NCI-H524 treated with DMSO at 0.1 percent for 48 hours (cell line): ENCODE measurements around the gene RIT2.

ENCODE experiments used
- DNase-seq: peaks from one replicate; lab custom pipeline; 2025; lab: John Stamatoyannopoulos, UW

Gene RIT2

DNA sequence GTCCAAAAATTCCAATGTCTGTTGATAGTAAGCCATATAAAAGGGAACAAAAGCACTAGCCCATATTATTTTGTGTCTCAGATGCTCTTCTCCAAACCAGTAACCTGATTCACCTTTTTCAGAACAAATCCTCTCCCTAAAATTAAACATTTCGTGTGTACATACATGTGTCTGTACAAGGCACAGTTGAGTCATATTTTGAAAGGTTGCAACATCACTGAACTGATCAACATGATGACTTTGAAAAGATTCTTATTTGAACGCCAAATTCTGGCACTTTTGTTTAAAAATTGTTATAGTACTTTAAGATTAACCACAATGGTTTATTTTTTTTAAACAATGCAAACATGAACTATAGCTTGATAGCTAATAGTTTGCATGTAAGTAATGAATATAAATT is 102.5 kb downstream of the RIT2 start:
- no peak for DNase-seq

DNA sequence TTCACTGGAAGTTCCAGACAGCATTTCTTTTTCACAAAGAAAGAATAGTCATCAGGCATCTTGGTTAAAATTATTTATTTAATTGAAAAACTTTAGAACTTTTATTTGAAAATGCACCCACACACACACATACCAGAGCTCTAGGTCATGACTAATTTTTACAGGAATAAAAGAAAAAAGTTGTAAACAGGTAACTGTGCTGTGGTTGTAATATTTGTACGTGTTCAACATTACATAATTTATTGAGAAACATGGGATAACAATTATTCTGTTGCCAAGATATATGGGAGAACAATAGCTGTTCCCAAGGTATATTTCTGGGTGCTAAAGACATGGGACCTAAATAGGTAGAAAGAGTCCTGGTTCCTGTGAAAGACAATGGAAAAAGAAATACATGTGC is 104.9 kb downstream of the RIT2 start:
- DNase-seq, result no peak

DNA sequence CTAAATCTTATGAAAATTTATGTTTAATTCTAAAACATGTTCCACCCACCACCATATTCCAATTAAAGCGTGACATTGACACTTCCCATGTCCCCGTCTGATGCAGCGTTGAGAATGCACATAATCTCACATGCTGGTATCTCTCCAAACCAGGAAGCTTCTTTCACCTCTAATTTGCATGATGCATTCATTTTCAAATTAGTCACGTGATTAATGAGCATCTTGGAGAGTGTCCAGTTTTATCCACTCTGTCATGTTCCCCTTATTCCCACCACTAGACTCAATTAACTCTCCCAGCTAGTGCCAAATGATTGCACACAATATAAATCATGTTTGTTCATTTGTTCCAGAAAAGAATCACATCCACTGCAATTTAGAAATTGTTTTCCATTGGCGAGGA is 105.8 kb downstream of the RIT2 start:
- DNase-seq, result no peak

DNA sequence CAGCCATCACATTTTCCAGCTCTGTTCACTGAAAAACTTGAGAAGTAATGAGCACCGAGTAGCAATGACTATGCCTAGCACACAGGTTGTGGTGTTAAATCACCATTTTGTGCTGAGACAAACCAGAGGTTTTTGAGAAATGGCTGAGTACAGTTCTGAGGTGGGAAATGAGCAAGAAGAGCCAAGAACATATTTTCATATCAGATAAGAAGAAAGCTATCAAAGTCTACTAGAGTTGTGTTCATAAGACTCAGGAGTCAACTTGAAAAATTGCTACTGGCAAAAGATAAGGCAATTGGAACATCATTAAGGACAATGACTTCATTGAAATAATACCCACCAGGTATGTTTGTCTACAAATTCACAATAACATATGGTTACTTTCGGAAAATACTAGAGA is 108.1 kb downstream of the RIT2 start:
- no peak for DNase-seq

DNA sequence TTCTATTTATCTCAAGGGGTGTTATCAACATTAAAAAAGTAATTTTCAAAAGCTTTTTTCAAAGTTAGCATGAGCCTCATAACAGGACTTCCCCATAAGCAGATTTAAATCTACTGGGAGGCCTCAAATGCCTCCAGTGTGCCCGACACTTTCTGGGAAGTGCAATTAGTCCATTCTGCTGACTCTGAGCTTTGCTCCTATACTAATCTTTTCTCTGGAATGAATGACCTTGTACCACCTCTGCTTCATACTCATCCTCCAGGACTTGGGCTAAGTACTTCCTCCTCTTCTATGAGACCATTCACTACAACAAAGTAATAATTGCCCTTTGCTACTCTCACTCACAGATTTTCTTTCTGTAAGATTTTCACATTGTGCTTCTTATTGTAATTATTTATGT is 111.1 kb downstream of the RIT2 start:
- no peak for DNase-seq

DNA sequence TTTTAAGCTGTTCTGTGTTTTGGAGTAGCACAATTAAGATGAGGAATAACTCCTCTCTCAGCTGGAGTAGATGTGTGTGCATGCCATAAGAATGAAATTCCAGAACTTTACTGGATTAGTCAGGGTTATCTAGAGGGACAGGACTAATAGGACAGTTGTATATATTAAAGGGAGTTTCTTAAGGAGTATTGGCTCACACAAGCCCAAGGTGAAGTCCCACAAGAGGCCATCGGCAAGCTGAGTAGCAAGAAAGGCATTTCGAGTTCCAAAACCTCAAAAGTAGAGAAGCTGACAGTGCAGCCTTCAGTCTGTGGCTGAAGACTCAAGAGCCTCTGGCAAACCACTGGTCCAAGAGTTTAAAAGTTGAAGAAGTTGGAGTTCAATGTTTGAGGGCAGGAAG is 113.7 kb downstream of the RIT2 start:
- no peak for DNase-seq

DNA sequence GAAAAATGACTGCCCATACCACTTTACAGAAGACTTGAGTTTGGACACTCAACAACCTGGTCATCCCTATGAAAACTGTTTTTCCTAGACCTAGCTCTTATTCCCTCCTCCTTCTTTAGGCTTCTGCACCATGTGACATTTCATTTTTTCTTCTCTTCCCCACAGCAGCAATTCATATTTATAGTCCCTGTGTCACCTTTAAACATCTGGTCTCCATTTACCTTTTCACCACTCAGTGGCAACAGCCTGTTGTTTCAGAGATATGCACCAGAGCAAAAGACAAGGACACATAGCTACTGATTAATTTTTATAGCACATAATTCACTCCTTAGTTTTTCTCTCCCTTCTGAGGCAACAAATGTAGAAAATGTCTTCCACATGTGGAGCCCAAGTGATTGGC is 118.7 kb downstream of the RIT2 start:
- DNase-seq, result no peak

DNA sequence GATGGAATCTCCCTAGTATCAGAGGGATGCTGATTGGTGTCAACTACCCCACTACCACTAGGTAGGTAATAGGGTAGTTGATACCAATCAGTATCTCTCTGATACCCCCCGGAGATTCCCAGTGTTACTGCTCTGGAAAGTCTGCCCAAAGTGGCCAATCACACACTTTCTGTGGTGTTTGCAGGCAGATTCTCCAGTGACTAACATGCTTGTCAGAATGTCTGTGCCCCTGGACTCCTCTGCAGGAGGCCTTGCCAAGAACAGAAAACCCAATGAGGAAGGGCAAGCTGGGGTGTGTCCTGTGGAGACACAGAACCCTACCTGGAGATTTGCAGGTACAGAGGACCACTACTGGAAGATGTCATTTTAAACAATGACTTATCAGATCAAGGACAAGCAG is 135.1 kb downstream of the RIT2 start:
- no peak for DNase-seq

DNA sequence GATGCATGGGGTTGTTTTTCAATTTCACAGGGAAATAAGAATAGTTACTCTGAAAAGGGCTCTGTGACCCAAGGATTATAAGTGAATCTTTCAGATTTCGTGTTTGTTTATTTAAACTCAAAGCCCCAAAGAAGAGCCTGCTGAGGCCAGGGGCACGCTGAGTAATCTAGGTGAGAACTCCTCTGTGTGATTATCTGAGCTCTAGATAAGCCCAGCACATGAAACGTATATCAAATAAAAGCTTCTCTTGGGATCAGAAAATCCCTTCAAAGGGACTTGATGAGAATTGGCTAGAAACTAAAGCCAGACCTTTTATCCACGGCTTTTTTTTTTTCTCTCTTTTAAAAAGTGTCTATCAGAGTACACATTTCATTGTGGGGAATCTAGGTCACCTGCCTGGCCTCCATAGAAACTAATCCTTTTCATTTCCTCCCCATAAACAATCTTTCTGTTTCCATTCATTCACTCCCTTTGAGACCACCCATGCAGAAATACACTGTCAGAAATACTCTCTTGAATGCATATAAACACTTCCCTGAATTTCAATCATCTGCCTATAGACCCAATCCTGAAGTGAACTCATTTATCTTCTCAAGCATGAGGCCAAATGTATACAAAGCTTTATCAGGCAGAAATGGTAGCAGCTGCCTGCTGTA is 137.4 kb downstream of the RIT2 start:
- DNase-seq, result no peak

DNA sequence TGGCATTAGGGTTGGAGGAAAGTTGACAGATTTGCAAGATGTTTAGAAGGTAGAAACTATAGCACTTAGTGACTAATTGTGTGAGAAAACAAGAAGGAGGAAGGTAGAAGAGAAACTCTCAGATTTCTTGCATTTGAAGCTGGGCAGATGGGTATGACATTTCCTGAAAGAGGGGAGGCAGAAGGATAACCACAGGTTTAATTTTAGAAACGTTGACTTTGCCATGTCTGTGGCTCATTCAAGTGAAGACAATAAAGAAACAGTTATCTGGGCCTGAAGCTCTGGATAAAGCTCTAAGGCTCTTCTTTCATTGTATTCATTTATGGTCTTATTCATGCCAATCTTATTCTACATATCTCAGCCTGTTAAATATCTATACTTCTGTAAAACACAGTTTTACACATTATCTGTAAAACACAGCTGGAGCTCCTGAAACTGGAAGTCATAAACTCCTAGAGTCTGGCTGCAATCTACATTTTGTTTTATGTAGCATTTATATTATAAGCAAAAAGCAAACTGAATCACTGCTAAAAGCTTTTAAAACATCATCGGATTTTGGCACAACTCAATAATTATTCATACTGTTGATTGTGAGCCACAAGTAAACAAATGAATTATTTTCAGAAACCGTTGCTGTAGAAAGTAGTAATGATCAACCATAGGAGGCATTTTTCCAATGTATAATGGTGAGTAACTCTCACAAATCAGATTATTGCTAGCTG is 138.5 kb downstream of the RIT2 start:
- DNase-seq, result no peak

DNA sequence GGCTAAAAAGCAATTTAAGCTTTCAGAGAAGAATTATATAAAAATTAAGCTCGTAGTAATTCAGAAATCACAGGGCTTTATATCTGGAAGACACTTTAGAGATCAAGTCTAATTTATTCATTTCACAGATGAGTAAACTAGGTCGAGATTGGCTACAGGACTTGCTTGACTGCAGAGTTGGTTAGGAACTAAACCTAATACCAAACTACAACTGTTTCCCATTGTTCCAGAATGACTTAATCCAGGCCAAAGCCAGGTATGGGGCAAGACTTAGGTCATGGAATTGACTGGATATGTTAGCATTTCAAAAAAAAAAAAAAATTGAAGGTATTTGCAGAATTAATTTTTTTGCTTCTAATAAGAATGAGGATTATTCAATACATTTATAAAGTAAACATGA is 146.1 kb downstream of the RIT2 start:
- no peak for DNase-seq

DNA sequence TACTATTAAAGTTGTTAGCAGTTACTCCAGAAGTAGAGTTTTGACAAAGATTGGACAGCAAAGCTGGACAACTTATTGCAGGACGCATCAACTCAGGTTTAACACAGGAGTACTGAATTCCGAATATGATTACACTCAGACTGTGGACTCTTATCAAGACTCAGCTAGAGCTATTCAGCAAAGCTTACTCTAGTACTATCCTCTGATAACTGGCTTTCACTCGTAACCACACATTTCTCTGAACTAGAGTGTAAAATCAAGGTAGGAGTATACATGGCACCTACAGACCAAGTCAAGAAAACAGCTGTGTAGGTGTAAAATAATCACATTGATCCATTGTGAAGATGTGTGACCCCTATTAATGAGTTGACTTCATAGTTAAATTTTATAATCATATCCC is 154.2 kb downstream of the RIT2 start:
- DNase-seq, result no peak

DNA sequence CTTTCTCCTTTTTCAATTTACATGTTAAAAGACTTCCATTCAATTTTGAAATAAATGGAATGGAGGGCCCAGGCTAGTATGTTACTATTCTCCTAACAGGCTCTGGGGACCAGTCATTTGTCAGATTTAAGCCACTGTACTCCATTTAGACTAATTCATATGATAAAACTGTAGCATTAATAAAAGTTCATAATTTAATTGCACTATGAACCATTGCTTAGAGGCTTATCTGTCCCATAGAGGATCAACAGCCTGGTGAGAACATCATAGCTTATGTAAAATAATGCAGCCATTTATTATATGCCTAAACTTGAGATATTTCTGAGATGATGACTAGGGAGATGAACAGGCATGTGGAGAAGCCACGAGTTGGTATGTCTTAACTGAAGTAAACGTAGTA is 156.0 kb downstream of the RIT2 start:
- DNase-seq, result no peak

DNA sequence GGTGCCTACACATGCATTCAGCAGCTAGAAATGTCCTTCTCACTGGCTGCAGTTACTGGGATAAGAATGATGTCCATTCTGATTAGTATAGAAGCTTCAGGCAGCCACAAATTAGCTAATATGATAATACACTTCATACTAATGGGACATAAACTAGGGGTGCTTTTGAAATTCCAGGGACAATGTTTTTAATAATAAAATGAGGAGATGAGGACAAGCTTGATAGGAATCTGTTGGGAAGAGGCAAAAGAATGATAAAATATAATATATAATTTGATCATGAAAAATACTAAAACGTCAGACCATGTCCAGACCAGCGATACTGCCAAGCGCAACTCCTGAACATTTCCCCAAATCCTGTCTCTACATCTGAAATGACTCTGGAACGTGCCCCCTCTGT is 157.1 kb downstream of the RIT2 start:
- no peak for DNase-seq

DNA sequence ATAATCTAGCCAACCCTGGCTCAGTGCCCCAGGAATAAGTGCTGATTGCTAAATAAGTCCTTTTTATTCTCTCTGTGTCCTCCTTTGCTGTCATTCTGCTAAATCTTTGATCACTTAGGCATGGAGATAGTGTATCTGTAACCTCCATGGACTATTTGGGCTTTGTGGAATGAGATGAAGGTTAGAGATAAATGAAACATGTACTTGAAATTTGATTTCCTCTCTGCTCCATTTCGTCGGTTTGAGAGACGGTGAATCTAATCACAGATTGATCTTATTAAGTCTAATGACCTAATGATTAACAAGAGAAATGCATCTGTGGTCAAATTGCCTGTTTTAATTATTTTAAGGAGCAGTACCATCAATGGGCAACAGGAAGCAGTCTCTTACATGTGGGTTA is 159.2 kb downstream of the RIT2 start:
- DNase-seq, result no peak

DNA sequence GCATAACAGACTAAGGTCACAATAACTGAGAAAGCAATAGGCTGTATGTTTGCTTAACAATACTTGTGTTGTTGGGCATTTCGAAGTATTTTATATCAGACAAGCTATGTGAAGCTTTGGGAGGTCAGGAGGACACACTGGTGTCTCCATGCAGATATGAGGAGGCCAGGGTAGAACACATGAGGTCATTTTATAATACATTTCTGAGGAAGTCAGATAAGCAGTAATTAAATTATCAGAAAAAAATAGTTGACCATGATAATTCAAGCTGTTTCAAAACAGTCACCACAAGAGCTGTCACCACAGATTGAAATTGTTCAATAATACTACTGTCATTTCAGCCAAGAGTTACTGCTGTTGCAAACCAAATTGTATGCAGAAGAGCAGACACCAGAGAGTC is 160.6 kb downstream of the RIT2 start:
- no peak for DNase-seq

DNA sequence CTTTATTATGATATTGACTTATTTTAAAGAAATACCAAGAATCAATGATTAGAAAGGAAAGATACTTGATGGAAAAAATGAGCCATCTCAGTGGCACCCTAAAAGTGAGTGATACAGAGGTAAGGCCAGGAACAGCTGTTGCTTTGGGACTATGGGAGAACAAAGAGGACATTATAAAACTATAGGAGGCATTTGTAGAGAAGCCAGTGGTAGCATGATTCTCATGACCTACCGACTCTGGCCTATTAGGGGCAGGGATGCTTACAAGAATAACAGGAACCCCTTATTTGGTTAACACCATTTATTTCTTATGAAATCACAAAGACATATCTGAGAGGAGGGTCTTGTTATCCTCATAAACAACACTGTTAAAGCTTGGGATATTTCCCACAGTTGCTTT is 162.2 kb downstream of the RIT2 start:
- DNase-seq, result no peak

DNA sequence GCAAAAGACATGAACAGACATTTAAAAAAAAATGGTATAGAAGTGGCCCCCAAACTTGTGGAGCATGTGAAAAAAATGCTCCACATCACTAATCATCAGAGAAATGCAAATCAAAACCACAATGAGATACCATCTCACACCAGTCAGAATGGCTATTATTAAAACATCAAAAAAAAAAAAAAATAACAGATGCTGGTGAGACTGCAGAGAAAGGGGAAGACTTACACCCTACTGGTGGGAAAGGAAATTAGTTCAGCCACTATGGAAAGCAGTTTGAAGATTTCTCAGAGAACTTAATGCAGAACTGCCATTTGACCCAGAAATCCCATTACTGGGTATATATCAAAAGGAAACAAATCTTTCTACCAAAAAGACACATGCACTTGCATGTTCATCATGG is 164.8 kb downstream of the RIT2 start:
- DNase-seq, result no peak

DNA sequence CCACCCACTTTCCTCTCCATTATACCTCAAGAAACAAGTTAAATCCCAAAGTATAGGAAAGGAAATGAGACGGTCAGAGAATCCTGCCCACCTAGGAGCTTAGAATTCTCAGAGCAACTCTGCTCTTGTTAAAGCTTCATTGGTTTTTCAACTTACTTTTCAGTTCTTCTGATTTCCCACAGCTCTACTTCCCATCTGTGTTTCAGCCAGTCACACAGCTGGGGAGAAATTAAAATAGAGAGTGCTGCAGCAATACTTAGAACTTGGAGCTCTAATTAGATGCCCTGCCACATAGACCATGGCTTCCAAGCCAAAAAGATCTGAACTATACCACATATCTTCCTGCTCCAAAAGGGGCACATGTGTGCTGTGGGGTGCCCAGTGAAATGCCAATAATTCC is 166.7 kb downstream of the RIT2 start:
- DNase-seq, result no peak

DNA sequence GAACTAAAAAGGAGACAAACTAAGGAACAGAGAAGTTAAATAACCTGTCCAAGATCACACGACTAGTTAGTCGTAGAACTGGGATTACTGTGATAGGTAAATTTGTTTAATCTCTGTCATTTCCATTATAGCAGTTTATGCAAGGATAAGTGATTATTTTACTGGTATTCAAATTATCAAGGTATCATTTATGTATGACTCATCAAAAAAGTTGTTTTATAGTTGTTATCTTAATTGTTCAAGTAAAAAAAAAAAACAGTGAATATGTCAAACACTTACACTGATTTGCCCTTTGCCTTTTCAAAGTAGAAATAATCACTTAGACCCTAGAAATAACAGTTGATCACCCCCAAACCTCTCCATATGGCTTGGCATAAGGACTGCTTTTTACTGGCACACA is 173.6 kb downstream of the RIT2 start:
- DNase-seq, result no peak

DNA sequence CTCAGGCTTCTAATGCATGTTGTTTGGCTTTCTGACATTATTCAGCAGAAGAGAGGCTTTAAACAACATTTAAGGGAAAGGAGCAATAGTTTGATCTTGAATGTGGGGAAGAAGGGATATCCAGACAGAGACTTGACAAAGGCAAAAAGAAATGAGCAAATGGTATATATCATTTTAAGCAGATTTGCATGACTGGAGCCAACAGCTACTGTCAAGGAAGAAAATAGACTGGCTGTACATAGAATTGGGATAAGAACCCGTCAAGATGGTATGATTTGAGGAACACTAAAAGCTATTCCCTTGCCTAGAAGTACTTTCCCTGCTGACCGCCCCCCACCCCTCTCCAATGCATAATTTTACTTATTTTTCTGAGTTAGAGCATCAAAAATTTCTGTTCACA is 174.5 kb downstream of the RIT2 start:
- DNase-seq, result no peak

DNA sequence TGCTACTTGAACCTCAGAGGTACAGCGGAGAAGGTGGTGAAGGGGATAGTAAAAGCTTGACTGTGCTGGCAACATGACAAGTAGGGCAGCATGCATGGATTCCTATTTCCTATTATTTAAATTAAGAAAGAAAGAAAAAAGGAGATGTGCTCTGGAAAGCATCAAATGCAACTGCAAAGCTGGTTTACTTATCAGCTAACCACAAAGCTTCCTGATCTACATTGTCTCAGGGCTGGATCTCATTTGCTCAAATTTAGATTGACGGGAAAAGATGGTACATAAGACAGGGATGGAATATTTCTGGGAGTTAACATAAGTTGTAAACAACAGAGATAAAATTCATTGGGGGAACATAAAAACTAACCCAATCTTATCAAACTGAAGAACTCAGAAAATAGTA is 178.0 kb downstream of the RIT2 start:
- DNase-seq, result no peak

DNA sequence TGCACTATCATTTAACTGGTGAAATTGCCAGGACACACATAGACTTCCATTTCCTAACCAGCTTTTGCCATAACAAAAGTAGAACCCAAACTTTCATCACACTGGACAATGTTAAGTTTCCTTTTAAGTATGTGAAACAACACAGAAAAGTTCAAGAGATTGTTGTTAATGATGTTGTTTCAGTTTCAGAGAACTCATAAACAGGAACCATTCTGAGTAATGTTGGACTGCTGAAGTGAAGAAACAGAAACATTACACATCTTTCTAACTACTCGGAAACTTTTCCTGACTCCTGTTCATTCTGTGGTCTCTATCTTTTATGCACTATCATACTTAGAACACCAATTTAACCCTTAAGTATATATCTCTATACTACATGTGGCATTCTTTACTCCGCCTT is 179.2 kb downstream of the RIT2 start:
- DNase-seq, result no peak

DNA sequence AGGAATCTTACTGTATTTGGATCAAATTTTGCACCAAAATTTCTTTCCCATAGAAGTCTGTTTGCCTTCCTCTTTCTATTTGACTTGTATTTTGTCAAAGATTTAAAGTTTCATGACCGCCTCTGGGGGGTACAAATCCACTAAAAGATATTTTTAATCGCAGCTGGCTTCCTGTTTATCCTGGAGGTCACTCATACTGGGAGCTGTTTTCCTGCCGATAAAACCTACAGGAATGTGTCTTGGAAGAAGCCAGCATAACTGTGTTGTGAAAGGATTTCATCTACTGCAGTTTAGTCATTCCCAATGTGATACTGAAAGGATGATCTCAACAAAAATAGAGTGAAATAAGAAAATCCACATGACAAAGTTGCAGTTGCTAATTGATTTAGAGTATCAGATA is 184.0 kb downstream of the RIT2 start:
- DNase-seq, result no peak
